H1 (cell line): ENCODE results near the gene CWC15.

Experiments used
- BCL11A ChIP-seq, 2 experiments: IDR thresholded peaks; one replicate each; pipeline ENCODE4 v1.6.1; 2011; ENCODE audit warnings: low read depth in 2 of 2, low read length in 2 of 2, mild to moderate bottlenecking in 2 of 2
- EP300 ChIP-seq, 2 experiments: IDR thresholded peaks; 1 replicate in 1 of 2; 2 replicates in 1 of 2; pipeline ENCODE4 v1.6.1; 2011 to 2012; ENCODE audit warnings: low read depth in 2 of 2, low read length in 2 of 2, mild to moderate bottlenecking in 2 of 2, borderline replicate concordance in 1 of 2, inconsistent platforms in 1 of 2, moderate library complexity in 1 of 2
- GTF2F1 ChIP-seq: IDR thresholded peaks from 2 replicates; pipeline ENCODE4 v1.6.1; 2012; ENCODE audit warnings: low read depth, low read length, improper control_type of control experiment, borderline replicate concordance
- HDAC2 ChIP-seq, 2 experiments: fragments of 300-600 bp in 1 of 2; sonication (generic) in 1 of 2; IDR thresholded peaks; 2 replicates each; pipeline ENCODE4 v1.6.1; 2011 to 2012; ENCODE audit warnings: low read depth in 2 of 2, low read length in 2 of 2, mild to moderate bottlenecking in 2 of 2, moderate library complexity in 2 of 2, borderline replicate concordance in 1 of 2, inconsistent platforms in 1 of 2
- KDM5A ChIP-seq: fragments of 200-600 bp; IDR thresholded peaks from 2 replicates; pipeline ENCODE4 v1.7.1; 2012; ENCODE audit warnings: mild to moderate bottlenecking, low read length, inconsistent platforms, mixed read lengths
- POLR2A ChIP-seq, 2 experiments: IDR thresholded peaks; 1 replicate in 1 of 2; 2 replicates in 1 of 2; pipeline ENCODE4 v1.6.1; 2011; ENCODE audit warnings: low read depth in 2 of 2, low read length in 2 of 2, mild to moderate bottlenecking in 2 of 2; ENCODE audit errors: control extremely low read depth in 1 of 2
- RXRA ChIP-seq: IDR thresholded peaks from 2 replicates; pipeline ENCODE4 v1.6.1; 2011; ENCODE audit warnings: low read depth, mild to moderate bottlenecking, low read length, moderate library complexity; ENCODE audit not compliant: insufficient read depth
- SIN3A ChIP-seq, 2 experiments: IDR thresholded peaks in 1 of 2; conservative IDR thresholded peaks in 1 of 2; 2 replicates each; pipeline ENCODE4 v1.6.1; 2011 to 2012; ENCODE audit warnings: low read length in 2 of 2, improper control_type of control experiment in 1 of 2, low read depth in 1 of 2, mild to moderate bottlenecking in 1 of 2
- ZNF274 ChIP-seq: IDR thresholded peaks from 2 replicates; pipeline ENCODE4 v1.7.0; 2012; ENCODE audit warnings: low read length, borderline replicate concordance; ENCODE audit errors: extremely low read depth
- TF ChIP-seq, protein P1 (sequence below): IDR thresholded peaks from 2 replicates; pipeline ENCODE4 v1.6.1; 2011; ENCODE audit warnings: low read depth, mild to moderate bottlenecking, low read length; ENCODE audit not compliant: insufficient read depth

GRCh38 chr11:95011376-95011775, 38.0 kb upstream of the CWC15 start:
- TF ChIP-seq POLR2A (IDR thresholded peaks at IDR 0.05; ENCODE audit: control extremely low read depth in 1 of 2, low read depth in 2 of 2, low read length in 2 of 2) (no peak), SIN3A (conservative IDR thresholded peaks at IDR 0.05 in 1 of 2, IDR thresholded peaks at IDR 0.05 in 1 of 2; ENCODE audit: low read depth in 1 of 2, low read length in 2 of 2) (no peak), ZNF274 (no peak), EP300 (IDR thresholded peaks at IDR 0.05; ENCODE audit: borderline replicate concordance in 1 of 2, low read depth in 2 of 2, low read length in 2 of 2) (no peak), KDM5A (no peak), BCL11A (IDR thresholded peaks at IDR 0.05; ENCODE audit: low read depth in 2 of 2, low read length in 2 of 2) (no peak), GTF2F1 (no peak), HDAC2 (IDR thresholded peaks at IDR 0.05; ENCODE audit: borderline replicate concordance in 1 of 2, low read depth in 2 of 2, low read length in 2 of 2) (no peak), RXRA (no peak)
- TF ChIP-seq, protein P1, sequence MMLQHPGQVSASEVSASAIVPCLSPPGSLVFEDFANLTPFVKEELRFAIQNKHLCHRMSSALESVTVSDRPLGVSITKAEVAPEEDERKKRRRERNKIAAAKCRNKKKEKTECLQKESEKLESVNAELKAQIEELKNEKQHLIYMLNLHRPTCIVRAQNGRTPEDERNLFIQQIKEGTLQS, result no peak
